Ramos (cell line): ENCODE data around the gene IRF7.
"Not testable (repeated sequence)": the region's sequence is repeated elsewhere in the genome, so short reads cannot be mapped to it uniquely, and the experiment has no call there.

Experiments
- in situ Hi-C: fragments of 300-500 bp; cut with MboI; formaldehyde crosslinking; loops from one replicate; pipeline ENCODE4 v1.14.3; 2022; ENCODE audit warnings: low sequenced_read_pairs; ENCODE audit not compliant: unreplicated experiment

Gene IRF7

DNA sequence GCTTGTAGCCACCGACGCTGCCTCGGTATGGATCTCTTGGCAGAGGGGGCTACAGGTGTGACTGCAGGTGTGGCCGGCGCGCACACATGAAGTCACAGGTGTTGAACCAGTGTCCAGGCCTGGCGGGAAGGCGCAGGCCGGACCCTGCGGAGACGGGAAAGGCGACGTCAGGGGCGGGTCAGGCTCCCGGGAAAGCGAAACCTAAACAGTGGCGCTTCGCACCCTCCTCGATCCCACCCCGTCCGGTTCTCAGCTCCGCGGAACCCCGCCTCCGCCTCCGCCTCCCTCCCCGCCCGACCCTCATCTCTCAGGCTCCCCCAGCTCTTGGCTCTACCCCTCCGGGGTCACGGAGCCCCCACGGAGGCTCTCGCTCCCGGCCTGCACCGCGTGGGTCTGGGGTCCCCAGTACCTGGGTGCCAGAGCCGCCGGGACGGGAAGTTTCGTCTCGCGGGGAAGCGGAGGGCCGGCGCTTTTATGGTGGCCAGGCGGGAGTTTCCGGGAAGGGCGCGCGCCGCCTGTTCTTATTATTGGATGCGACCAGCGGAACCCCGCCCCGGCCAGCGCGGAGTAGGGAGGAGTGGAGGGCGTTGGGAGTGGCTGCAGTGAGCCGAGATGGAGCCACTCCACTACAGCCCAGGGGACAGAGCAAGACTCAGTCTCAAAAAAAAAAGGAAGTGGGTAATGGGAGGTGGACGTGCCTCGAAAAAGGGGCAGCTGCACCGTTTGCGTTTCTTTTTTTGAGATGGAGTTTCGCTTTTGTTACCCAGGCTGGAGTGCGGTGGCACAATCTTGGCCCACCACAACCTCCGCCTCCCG lies at the start of gene IRF7:
TSS of gene IRF7 (minus strand) at position 447 of the 816 bp plus-strand sequence. CDS start 586 bp downstream, outside the sequence.
- in situ Hi-C loops, result no loop called here

DNA sequence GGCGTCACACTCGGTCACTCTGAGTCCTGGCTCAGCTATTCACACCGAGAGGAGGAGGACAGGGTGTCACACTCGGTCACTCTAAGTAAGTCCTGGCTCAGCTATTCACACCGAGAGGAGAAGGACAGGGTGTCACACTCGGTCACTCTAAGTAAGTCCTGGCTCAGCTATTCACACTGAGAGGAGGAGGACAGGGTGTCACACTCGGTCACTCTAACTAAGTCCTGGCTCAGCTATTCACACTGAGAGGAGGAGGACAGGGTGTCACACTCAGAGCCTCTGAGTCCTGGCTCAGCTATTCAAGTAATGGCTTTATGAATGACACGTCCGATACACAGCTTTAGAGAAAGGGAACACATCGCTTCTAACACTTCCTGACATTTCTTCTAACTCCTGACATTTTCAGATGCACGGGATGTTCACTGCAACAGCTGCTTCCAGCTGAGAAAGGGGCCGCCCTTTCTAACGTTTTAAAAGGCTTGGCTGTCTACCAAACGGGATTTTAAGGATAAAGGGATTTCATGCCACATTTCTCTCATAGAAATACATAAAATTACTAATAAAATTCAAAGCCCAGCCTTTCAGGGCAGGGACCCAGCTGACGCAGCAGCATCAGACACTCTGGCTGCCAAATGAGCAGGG lies 49.4 kb upstream of the IRF7 start:
- in situ Hi-C loops, result no loop called here

DNA sequence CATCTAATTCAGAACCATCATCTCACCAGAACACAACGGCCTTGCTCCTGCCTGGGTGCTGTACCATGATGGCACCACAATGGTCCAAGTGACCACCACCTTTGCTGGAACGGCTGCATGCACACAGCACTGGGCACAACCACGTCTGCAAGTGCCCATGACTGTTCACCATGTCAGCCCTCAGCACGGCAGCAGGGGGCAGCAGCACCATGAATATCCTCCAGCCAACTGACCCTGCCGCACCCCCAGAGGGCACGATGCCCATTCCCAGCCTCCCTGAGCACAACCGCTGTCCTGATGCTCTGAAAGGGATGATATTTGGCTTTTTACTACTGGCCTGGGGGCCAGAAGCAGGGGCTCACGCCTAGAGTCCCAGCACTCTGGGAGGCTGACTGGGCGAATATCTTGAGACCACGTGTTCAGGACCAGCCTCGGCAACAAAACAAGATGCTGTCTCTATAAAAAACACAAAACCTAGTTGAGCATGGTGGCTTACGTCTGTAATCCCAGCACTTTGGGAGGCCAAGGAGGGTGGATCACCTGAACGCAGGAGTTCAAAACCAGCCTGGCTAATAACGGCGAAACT lies 47.0 kb upstream of the IRF7 start:
- in situ Hi-C loops, result no loop called here

DNA sequence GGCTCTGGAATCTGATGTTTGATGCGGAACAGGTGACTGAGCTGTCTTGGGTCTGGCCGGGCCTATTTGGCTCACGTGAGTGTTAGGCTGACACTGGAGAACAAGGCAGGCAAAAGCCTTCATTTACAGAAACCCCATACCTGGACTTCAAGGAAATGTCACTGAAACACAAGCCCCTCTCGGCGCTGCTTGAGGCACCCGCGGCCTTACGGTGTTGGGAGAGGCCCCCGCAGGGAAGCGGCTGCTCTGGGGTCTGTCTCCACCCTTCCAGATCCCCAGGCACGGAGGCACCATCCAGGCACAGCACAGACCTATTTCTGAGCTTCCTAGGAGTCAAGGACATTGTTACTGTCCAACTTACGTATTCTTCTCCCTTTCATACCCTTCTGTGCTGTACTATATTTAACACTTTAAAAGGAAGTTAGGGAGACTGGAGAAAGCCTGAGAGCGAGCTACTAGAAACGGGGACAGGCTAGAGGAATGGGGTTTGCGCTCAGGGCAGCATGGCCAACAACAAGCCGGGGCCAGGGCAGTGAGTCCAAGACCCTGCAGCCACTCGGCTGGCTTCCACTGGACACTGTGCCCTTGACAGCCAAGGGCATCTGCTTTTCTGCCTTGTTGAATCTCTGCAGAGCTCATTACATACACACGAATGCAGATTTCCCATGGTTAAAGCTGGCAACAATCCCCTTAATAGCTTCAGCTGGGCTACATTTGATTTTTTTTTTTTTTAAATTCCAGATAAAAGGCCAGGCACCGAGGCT lies 45.1 kb upstream of the IRF7 start:
- in situ Hi-C loops, result no loop called here

DNA sequence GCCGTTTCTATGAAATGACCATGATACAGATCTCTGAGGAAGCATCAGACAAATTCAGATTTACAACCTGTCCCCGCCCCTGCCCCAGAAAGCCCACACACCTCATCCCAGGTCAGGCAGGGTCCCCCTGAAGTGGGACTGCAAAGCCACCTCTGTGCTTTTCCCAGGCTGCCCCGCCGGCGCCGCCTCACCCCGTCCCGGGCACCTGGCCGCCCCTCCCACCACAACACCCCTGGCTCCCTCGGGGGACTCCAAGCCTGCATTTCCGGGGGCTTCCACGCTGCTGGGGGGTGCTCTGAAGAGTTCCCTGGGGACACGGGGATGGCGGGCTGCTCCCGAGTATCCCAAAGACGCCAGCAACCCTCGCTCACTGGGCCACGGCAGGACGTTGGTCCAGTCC lies 44.5 kb upstream of the IRF7 start:
- in situ Hi-C loops, result no loop called here

DNA sequence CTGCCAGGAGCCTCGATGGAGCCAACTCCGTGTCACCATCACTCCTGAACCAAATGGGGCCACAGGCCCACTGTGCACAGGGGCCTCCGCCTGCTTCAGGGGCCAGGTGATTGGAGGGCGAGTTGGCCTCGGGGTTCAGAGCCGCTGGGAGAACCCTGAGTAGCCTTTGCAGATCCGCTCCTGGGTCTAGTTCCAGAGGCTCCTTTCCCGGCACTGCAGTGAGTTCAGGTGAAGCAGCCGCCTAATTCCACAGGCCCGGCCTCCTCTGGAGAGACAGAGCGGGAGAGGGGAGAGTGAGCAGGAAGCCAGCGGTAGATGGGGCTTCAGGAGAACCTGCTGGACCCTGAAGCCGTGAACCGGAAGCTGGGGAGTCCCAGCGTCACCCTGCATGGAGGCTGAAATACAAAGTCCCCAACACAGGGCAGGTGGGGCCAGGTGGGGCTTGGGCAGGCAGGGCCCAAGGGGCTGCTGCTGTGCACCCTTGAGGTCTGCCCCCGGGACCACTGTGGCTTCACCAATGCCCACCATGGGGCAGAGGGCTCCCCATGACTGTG lies 43.9 kb upstream of the IRF7 start:
- in situ Hi-C loops, result no loop called here

DNA sequence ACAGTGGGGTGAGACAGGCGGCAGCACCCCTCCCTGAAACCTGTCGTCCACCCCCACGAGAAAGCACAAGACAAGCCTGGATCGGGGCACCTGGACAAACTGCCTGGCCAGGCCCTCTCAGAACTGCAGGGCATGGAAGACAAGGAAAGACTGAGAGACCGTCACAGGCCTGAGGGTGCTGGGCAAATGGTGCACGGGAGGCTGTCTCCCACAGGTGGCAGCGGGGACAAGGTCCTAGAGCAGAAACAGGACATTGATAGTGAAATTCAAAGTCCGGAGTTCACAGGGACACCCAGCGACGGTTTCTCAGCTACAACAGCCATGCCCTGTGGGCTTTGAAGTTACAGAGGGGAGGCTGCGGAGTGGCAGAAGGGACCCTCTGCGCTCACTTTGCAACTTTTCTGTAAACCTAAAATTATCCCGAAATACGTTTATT lies 42.0 kb upstream of the IRF7 start:
- in situ Hi-C loops, result no loop called here

DNA sequence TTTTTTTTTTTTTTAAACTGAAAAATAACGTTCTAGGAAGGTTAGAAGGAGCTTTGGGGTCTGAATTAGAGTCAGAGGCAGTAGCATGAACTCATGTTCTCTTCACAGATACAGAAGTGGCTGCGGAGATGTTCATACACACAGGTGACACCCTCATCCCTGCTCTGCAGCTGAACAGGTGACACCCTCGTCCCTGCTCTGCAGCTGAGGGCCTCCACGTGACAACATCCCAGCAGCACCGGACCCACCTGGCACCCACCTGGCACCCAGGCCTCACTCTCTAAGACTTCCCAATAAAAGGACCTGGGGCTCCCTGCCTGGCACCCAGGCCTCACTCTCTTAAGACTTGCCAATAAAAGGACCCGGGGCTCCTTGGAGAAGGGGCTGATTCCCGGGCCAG lies 41.1 kb upstream of the IRF7 start:
- in situ Hi-C loops, result no loop called here

DNA sequence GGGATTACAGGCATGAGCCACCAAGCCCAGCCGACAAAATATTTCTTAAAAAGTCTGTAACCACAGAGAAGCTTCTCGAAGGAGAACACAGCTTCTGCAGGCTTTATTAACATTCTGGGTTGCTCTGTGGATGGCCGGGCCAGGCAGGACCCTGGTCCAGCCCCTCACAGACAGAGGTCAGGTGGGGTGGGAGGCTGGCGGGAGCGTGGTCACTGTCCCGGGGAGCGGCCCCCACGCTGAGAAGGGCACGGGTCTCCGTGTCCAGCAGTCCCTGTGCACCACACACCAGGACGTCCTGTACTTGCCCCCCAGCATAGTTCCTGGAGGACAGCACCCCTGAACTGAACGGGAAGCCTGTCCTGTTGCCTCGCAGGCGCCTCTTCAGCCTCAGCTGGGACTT lies 40.7 kb upstream of the IRF7 start:
- in situ Hi-C loops, result no loop called here

DNA sequence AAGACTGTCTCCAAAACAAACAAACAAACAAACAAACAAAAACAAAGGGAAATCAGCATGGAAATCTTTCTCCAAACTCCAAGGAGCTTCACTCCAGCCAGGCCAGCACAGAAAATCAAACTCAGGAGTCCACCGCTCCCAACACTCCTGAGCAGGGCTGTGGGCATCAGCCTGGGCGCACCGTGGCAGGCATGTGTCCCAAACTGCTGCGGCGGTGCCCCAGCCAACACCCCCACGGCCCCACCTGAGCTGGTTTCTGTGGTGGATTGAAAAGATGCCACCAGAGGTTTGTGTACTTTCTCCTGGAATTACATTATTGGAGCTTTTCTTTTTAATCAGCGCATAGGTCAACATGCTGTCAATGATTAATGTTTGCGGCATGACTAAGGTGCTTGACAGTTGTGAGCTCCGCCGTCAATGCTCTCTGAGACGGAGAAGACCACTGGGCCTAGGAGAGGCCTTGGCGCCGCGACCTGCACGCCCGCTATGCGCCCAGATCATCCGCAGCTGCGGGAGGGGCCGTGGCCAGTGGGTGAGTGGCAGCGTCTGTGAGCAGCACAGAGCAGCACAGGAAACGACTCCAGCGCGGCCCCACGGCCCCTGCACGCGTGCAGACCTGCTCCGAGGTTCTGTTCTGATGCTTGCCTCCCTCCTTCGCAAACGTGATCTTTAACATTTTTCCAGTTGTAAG lies 39.4 kb upstream of the IRF7 start:
- in situ Hi-C loops, result no loop called here

DNA sequence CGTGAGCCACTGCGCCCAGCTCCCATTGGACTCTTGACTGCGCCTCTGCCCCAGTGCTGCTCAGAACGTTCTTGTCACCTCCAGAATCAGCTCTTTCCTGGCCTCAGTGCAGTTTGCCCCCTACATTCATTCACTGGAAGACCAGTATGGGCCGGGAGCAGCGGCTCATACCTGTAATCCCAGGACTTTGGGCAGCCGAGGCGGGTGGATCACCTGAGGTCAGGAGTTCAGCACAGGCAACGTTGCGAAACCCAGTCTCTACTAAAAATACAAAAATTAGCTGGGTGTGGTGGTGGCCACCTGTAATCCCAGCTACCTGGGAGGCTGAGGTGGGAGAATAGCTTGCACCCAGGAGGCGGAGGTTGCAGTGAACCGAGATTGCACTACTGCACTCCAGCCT lies 38.7 kb upstream of the IRF7 start:
- in situ Hi-C loops, result not testable (repeated sequence)

DNA sequence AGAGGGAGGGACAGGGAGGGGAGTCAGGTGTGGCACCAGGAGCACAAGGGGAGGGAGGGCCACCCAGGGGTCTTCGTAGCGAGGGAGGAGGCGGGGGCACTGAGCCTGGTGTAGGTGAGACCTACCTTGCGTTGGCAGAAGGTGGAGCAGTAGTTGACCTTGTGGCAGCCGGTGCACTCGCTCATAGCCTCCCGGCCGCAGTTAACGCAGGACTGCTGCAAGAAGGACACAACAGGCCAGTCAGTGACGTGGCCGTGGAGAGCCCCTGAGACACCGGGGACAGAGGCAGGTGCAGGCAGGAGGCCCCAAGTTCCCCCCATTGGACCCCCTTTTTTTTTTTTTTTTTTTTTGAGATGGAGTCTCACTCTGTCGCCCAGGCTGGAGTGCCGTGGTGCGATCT lies 38.1 kb upstream of the IRF7 start:
- in situ Hi-C loops, result no loop called here

DNA sequence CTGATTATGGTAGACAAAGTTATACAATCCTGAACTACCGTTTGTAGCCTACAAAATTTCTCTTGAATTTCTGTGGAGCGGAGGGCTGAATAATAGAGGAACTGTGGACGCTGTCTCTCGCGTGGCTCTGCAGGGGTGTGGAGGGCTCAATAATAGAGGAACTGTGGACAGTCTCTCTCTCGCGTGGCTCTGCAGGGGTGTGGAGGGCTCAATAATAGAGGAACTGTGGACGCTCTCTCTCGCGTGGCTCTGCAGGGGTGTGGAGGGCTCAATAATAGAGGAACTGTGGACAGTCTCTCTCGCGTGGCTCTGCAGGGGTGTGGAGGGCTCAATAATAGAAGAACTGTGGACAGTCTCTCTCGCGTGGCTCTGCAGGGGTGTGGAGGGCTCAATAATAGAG lies 37.4 kb upstream of the IRF7 start:
- in situ Hi-C loops, result not testable (repeated sequence)

DNA sequence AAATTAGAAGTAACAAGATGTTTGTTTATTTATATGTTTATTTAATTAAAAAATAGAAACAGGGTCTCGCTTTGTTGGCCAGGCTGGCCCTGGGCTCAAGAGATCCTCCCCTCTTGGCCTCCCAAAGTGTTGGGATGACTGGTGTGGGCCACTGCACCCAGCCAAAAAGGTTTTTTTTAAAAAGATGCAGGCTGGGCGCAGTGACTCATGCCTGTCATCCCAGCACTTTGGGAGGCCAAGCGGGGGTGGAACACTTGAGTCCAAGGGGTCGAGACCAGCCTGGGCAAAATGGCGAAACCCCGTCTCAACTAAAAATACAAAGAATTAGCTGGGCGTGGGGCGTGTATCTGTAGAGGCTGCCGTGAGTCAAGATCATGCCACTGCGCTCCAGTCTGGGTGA lies 34.7 kb upstream of the IRF7 start:
- in situ Hi-C loops, result no loop called here

DNA sequence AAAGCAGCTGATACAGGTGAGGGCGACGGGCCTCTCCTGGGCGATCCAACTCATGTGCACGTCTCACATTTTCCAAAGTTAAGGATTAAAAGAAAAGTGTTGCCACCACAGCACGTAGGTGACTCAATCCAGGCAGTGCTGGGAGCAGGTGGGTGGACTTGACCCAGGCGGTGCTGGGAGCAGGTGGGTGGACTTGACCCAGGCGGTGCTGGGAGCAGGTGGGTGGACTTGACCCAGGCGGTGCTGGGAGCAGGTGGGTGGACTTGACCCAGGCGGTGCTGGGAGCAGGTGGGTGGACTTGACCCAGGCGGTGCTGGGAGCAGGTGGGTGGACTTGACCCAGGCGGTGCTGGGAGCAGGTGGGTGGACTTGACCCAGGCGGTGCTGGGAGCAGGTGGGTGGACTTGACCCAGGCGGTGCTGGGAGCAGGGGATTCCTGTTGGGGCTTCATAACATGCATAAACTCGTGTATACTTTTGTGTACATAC lies 32.0 kb upstream of the IRF7 start:
- in situ Hi-C loops, result not testable (repeated sequence)

DNA sequence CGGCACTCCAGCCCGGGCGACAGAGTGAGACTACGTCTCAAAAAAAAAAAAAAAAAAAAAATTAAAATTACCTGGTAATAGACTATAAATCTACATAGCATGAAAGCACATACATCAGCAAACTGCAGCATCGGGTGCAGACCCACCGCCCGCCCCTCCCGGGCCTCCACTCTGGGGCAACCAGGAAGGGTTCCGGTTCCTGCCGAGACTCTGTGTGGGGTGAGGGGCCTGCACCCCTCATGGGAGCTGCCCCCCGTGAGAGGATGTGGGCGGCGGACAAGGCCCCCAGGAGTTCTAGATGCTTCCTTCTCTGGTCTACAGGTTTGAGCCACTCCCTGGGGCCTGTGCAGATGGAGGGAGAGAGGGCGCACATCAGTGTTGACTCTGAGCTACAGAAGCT lies 30.5 kb upstream of the IRF7 start:
- in situ Hi-C loops, result no loop called here

DNA sequence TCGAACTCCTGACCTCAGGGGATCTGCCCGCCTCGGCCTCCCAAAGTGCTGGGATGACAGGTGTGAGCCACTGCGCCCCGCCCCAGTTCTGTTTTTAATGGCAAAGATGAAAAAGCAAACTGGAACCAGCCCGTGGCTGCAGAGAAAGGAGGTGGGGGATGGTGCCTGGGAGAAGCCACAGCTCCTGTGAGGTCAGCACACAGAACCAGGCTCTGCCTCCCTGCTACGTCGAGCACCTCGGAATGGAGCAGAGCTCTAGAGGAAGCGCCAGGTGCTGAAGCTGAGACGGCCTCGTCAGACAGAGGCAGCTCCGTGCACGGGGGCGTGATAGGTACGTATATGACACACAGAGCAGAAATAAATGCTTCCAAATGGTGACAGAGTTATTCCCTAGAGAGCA lies 29.8 kb upstream of the IRF7 start:
- in situ Hi-C loops, result no loop called here

DNA sequence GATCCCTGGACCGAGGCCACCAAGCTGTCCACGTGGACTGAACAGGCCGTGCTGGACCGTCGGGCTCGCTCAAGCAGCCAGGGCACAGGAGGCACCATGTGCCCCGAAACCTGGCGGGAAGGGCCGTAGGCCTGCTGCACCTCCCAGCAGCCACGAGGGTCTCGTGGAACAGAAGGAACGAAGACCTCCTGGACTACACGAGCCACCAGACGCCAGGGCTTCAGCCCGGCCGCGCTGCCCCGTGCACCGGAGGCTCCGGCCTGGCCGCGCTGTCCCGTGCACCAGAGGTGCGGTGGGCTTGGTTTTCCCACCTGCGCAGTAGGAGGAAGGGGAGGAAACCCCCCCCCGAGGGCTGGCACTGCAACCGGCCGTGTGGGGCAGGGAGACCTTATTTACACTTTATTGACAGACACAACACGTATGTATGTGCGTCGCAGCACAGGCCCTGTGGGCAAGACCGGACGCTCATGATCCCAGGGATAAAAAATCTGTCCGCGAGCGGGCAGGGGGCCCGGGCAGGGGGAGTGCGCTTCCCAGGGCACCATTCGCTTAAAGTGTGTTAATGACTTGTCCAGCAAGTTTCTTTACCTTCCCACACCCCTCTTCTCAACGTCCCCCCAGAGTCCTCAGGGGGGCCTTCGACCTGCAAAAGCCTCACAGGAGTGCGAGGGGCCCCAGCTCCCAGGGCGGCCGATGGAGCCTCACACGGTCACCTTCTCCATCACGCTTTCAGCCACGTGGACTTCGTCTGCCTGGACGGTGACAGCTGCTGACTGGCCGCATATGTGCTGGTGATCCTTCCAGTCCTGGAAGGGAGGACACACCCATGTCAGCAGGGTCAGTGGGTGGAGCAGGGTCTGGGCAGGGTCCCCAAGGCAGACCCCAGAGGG lies 28.3 kb upstream of the IRF7 start:
- in situ Hi-C loops, result no loop called here

DNA sequence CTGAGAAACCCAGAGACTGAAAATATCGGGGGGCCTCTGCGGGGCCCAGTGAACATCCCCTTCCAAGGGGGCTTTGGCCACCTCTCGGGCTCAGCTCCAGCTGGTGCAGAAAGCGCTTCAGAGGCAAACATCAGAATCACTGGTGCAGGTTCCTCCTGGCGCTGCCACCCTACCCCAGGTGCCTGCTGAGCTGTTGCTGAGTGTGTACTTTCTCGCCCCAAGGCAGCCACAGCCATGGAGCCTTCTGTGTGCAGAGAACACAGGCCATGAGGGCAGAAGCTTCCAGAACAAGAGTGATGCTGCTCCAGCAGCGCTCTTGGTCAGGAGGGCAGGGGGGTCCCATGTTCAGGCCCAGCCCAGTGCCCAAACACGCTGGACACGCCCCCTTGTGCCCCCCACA lies 27.6 kb upstream of the IRF7 start:
- in situ Hi-C loops, result no loop called here
